Endothelial cell of umbilical vein (primary cell): Measurements from ENCODE around the gene ZNF555.

Source experiments
- CTCF ChIP-seq, 2 donors: IDR thresholded peaks; 1 replicate in 1 of 2; 2 replicates in 1 of 2; pipeline ENCODE4 v1.5.1; 2011; ENCODE audit warnings: low read length in 2 of 2, mild to moderate bottlenecking in 2 of 2, moderate library complexity in 2 of 2, control low read depth in 1 of 2, inconsistent platforms in 1 of 2, low read depth in 1 of 2; ENCODE audit not compliant: insufficient read depth in 1 of 2; ENCODE audit errors: extremely low read depth in 1 of 2
- EZH2 ChIP-seq: IDR thresholded peaks from 2 replicates; pipeline ENCODE4 v1.6.1; 2012; ENCODE audit warnings: borderline replicate concordance, low read depth, mild to moderate bottlenecking, moderate library complexity, low read length, inconsistent platforms; ENCODE audit not compliant: severe bottlenecking
- MAX ChIP-seq: IDR thresholded peaks from 2 replicates; pipeline ENCODE4 v1.6.1; 2011; ENCODE audit not compliant: insufficient read depth, insufficient read length
- POLR2AphosphoS5 ChIP-seq: IDR thresholded peaks from 2 replicates; pipeline ENCODE4 v1.6.1; 2012; ENCODE audit warnings: low read depth, mild to moderate bottlenecking, control low read depth, low read length, moderate library complexity; ENCODE audit not compliant: insufficient read depth

- TF ChIP-seq CTCF (IDR thresholded peaks at IDR 0.05; ENCODE audit: extremely low read depth in 1 of 2, insufficient read depth in 1 of 2, low read depth in 1 of 2, low read length in 2 of 2) (no peak), POLR2AphosphoS5 (no peak), EZH2 (no peak), MAX (no peak)
Measured at GRCh38 chr19:2896694-2897093, 55.4 kb downstream of the ZNF555 start.
